Activated CD4-positive, alpha-beta T cell treated with anti-CD3 and anti-CD28 coated beads, Interleukin-2, amount 10 ng/mL, durations not matched to agents 24 days and 14 days (primary cell): ENCODE measurements around the gene ALDH4A1. TPM values are rescaled to one million over a fixed set of nuclear protein-coding genes. Genes with fewer than 3 reads are reported as not detected.
A peak's percentile ranks its signal among the peaks of the same experiment; 100 is the strongest.

ENCODE experiments used
- DNase-seq: peaks from one replicate; pipeline ENCODE4 v3.0.0; 2022
- H3K27ac Mint-ChIP-seq: one replicate; pipeline ENCODE4 v1.8.0; 2022; ENCODE audit warnings: mild to moderate bottlenecking, mixed read lengths
- H3K27me3 Mint-ChIP-seq: one replicate; pipeline ENCODE4 v1.8.0; 2022; ENCODE audit warnings: mixed read lengths
- H3K36me3 Mint-ChIP-seq: one replicate; pipeline ENCODE4 v1.8.0; 2022; ENCODE audit warnings: low read depth, mild to moderate bottlenecking, mixed read lengths
- H3K4me1 Mint-ChIP-seq: one replicate; pipeline ENCODE4 v1.8.0; 2021; ENCODE audit warnings: mixed read lengths
- H3K4me3 Mint-ChIP-seq: one replicate; pipeline ENCODE4 v1.8.0; 2022; ENCODE audit warnings: mild to moderate bottlenecking, moderate library complexity, mixed read lengths
- H3K9me3 Mint-ChIP-seq: one replicate; pipeline ENCODE4 v1.8.0; 2021; ENCODE audit warnings: mixed read lengths
- intact Hi-C: fragments of 100-400 bp; cut with micrococcal nuclease; formaldehyde crosslinking; loops from one replicate; pipeline ENCODE4 v1.15.1; 2023
- total RNA-seq: library from RNA; stranded (reverse); gene quantifications from 2 replicates; pipeline ENCODE4 v1.2.3, GENCODE V29; 2022

The ALDH4A1 gene, protein sequence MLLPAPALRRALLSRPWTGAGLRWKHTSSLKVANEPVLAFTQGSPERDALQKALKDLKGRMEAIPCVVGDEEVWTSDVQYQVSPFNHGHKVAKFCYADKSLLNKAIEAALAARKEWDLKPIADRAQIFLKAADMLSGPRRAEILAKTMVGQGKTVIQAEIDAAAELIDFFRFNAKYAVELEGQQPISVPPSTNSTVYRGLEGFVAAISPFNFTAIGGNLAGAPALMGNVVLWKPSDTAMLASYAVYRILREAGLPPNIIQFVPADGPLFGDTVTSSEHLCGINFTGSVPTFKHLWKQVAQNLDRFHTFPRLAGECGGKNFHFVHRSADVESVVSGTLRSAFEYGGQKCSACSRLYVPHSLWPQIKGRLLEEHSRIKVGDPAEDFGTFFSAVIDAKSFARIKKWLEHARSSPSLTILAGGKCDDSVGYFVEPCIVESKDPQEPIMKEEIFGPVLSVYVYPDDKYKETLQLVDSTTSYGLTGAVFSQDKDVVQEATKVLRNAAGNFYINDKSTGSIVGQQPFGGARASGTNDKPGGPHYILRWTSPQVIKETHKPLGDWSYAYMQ
- 2.8 and 5.2 TPM in 2 replicates for total RNA-seq

DNA sequence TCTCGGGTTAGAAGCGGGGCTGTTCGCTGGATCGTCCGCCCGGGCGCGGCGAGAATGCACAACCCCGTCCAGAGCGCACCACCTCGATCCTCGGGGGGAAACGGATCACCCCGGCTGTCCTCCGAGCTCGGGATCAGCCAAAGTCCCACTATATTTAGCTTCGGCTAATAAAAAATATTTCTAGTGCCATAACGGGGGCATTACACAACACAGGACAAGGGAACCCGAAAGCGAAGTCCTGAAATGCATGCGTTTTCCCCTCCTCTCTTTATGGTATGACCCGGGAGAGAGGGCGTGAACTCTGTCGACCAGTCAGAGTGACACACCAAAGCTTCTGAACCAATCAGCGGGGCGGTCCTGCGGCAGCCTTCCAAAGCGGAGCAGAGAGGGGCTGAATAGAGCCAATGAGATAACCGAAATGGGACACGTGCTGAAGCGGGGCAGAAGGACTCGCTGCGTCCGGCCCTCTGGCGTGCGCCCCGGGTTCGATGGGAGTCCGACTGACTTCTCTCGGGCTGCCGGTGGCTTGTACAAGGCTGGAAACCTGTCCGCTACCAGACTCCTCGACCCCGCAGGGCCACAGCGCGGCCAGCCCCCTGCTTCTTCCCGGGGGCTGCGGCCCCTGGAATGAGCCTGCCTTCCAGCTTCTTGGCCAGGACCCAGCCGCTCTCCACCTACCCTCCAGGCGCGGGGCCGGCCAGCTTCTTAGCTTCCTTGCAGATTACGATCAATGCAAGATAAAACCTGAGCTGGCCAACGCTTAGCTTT, at the start of gene ALDH4A1:
Gene ALDH4A1 (minus strand): TSS at position 33 of the 768 bp plus-strand sequence. CDS start 32 bp downstream, at position 1.
- intact Hi-C loops: loop anchor here (1.0 to 2.0 kb wide), 3 partner anchors 24 to 172 kb away; partner anchors contain the start of gene IFFO2
- DNase-seq: peak; percentile 98
- H3K9me3 Mint-ChIP-seq: no peaks in the 10 kb centered on the region
- H3K36me3 Mint-ChIP-seq: peaks cover 12% of the 10 kb centered on the region
- H3K27ac Mint-ChIP-seq: peak within 1 kb of the TSS; percentile 97
- peak within 1 kb of the TSS; percentile 96 for H3K4me3 Mint-ChIP-seq
- H3K4me1 Mint-ChIP-seq: peaks cover 27% of the 10 kb centered on the region
- H3K27me3 Mint-ChIP-seq: no peaks in the 10 kb centered on the region

GRCh38 chr1:18951818-18952391, 49.5 kb upstream of the ALDH4A1 start:
- peaks cover 26% of the 10 kb centered on the region for H3K36me3 Mint-ChIP-seq
- no peaks in the 10 kb centered on the region for H3K27me3 Mint-ChIP-seq
- intact Hi-C loops: loop anchor here (1.0 to 5.0 kb wide), 3 partner anchors 26 to 255 kb away; no protein-coding TSS in a partner anchor
- no peaks in the 10 kb centered on the region for H3K9me3 Mint-ChIP-seq
- H3K4me1 Mint-ChIP-seq: peaks cover 80% of the 10 kb centered on the region
- H3K27ac Mint-ChIP-seq: peak overlapping the region; percentile 98
- peak; percentile 97 for DNase-seq
- peak overlapping the region; percentile 78 for H3K4me3 Mint-ChIP-seq

DNA sequence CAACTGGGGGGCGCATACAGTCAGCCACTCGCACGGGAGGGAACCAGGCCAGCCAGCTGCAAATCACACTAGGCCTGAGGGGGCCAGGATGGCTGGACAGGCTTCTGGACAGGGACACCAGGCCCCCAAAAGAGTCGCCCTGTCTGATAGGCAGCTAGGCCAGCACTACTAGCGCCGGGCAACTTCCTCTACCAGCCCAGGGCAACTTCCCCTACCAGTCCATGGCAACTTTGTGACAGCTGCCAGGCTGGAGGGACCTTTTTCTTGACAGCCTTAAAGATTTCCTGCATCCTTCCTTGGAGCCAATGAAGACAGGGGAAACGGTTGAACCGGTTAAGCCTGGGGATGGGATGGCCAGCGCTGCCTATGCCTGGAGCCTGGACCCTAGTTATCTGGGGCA, 49.1 kb upstream of the ALDH4A1 start:
- peaks cover 26% of the 10 kb centered on the region for H3K36me3 Mint-ChIP-seq
- H3K4me1 Mint-ChIP-seq: peaks cover 82% of the 10 kb centered on the region
- intact Hi-C loops: loop anchor here (5.0 kb wide), 1 partner anchor 256 kb away; no protein-coding TSS in a partner anchor
- H3K9me3 Mint-ChIP-seq: no peaks in the 10 kb centered on the region
- peak overlapping the region; percentile 98 for H3K27ac Mint-ChIP-seq
- H3K4me3 Mint-ChIP-seq: peak overlapping the region; percentile 78
- DNase-seq: no peak
- no peaks in the 10 kb centered on the region for H3K27me3 Mint-ChIP-seq

DNA sequence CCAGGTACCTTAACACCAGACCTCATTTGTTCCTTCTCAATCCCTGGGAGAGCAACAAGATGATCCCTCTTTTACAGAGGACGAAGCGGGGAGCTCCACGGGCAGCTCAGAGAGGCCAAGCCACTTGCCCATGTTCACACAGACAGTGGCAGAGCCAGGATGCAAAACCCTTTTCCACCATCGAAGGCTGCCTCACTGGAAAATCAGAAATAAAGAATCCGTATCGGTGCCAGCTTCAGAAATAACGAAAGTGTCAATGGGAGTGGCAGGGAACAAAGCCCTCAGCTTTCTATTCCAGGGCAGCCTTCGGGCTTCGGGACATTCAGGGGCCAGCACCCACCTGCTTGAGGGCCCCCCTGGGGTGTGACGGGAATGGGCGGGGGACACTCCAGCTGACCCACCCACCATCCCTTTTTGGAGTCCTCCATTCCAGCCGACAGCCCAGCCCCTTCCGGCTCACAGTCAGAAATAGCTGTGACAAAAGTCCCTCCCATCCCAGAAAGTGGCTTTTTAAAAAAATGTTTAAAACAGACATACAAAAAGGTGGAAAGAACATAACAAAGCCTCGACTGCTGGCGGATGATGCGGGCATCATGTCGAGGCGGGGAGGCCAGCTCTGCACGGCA, 48.2 kb upstream of the ALDH4A1 start:
- Mint-ChIP-seq H3K36me3 (peaks cover 26% of the 10 kb centered on the region), H3K4me3 (peak overlapping the region; percentile 78), H3K4me1 (peaks cover 86% of the 10 kb centered on the region), H3K9me3 (no peaks in the 10 kb centered on the region), H3K27me3 (no peaks in the 10 kb centered on the region), H3K27ac (peak overlapping the region; percentile 98)
- intact Hi-C loops: loop anchor here (5.0 kb wide), 1 partner anchor 257 kb away; no protein-coding TSS in a partner anchor
- DNase-seq: peak; percentile 84

DNA sequence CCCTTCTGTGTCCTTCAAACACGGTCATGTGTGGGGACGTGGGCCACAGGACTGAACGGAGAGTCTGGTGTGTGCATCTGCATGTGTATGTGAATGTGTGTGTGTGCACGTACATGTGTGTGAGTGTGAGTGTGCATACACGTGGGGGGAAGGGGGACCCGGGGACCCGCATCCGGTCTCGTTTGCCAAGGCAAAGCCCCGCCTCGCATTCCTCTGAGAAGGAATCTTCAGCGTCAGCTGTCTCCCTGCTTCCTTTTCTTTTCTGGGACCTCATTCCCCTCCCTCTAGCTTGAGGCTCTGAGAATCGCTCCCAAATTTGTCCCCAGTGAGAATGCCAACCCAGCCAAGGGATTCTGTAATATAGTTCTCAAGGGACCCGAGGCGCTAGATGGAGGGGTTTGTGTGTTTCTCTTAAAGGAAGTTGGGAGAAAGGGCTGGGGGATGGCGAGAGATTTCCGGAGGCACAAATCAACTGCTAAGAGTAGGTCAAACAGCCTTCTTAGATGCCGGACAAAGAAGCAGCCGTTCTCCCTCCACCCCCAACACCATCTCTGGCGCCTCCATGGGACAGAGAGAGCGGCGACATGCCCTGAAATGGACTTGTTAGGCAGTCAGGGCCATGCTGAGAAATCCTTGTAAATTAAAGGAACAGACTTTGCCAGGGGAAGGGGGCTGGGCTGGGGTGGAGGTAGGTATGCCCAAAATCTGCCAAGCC, 47.5 kb upstream of the ALDH4A1 start:
- Mint-ChIP-seq H3K27ac (peak overlapping the region; percentile 98), H3K4me1 (peaks cover 90% of the 10 kb centered on the region), H3K36me3 (peaks cover 26% of the 10 kb centered on the region), H3K4me3 (peak overlapping the region; percentile 78), H3K9me3 (no peaks in the 10 kb centered on the region), H3K27me3 (no peaks in the 10 kb centered on the region)
- intact Hi-C loops: loop anchor here (5.0 kb wide), 1 partner anchor 257 kb away; no protein-coding TSS in a partner anchor
- DNase-seq: peak; percentile 76

GRCh38 chr1:18948913-18949685, 46.7 kb upstream of the ALDH4A1 start:
- no peak for DNase-seq
- Mint-ChIP-seq H3K4me1 (peaks cover 85% of the 10 kb centered on the region), H3K4me3 (peak overlapping the region; percentile 78), H3K27me3 (no peaks in the 10 kb centered on the region), H3K9me3 (no peaks in the 10 kb centered on the region), H3K36me3 (peaks cover 18% of the 10 kb centered on the region), H3K27ac (peak overlapping the region; percentile 98)
- intact Hi-C loops: no loop called here

- intact Hi-C loops: no loop called here
- Mint-ChIP-seq H3K4me3 (peak overlapping the region; percentile 78), H3K9me3 (no peaks in the 10 kb centered on the region), H3K27me3 (no peaks in the 10 kb centered on the region), H3K36me3 (peaks cover 14% of the 10 kb centered on the region), H3K4me1 (peaks cover 82% of the 10 kb centered on the region), H3K27ac (peak overlapping the region; percentile 70)
- DNase-seq: peak; percentile 79
Measured at GRCh38 chr1:18948048-18948912, 45.9 kb upstream of the ALDH4A1 start.

- no peak overlapping the region for H3K4me3 Mint-ChIP-seq
- peaks cover 10% of the 10 kb centered on the region for H3K36me3 Mint-ChIP-seq
- peak overlapping the region; percentile 70 for H3K27ac Mint-ChIP-seq
- H3K4me1 Mint-ChIP-seq: peaks cover 75% of the 10 kb centered on the region
- no peaks in the 10 kb centered on the region for H3K9me3 Mint-ChIP-seq
- intact Hi-C loops: no loop called here
- H3K27me3 Mint-ChIP-seq: no peaks in the 10 kb centered on the region
- DNase-seq: no peak
Measured at GRCh38 chr1:18947570-18947969, 45.2 kb upstream of the ALDH4A1 start.

DNA sequence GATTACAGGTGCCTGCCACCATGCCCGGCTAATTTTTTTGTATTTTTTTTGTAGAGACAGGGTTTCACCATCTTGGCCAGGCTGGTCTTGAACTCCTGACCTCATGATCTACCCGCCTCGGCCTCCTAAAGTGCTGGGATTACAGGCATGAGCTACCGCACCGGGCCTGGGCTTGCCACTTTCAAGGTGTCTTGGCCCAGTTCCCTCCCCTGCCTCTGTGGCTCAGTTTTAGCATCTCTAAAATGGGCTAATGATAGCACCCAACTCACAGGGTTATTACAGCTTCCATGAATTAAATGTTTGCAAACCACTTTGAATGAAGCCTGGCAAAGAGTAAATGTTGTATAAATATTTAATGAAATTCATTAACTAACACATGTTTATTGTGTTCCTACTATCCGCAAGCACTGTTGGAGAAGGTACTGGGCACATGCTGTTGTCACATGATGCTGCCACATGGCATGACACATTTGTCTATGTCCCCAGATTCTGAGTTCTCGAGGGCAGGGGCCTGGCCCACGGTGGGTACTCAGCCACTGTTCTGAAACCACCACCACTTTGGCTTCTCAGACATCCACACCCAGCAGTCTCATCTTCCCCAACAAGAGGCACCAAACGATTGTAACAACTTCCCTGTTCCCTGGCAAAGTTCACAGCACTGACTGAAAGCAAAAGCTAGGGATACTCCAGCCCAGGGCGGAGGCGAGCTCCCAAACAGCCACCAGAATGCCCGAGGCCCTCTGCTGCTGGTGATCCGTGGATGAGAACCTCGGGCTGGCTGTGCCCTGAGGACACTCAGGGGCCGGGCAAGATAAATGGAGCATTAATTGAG, 44.4 kb upstream of the ALDH4A1 start:
- H3K4me3 Mint-ChIP-seq: no peak overlapping the region
- H3K27me3 Mint-ChIP-seq: no peaks in the 10 kb centered on the region
- no peak for DNase-seq
- peaks cover 4% of the 10 kb centered on the region for H3K36me3 Mint-ChIP-seq
- no peaks in the 10 kb centered on the region for H3K9me3 Mint-ChIP-seq
- H3K4me1 Mint-ChIP-seq: peaks cover 68% of the 10 kb centered on the region
- peak overlapping the region; percentile 70 for H3K27ac Mint-ChIP-seq
- intact Hi-C loops: no loop called here

DNA sequence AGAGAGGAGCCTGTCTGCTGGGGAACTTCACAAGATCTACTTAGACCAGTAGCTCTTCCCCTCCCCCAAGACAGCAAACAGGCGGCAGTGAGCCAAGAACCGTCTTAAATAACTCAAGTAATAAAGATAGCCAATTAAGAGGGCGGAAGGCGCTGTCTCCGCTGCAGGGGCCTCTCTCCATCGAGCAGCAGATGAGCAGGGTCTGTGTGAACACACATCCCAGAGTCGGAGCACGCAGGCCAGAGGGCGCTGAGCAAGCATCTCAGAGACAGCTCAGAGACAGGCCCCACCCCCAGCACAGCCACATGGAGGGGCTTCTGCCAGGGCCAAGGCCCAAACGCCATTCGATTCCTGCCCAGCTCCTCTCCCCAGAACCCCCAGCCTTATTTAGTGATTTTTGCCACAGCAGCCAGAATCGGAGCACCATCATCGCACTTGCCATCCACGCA, 43.1 kb upstream of the ALDH4A1 start:
- intact Hi-C loops: no loop called here
- Mint-ChIP-seq H3K27me3 (no peaks in the 10 kb centered on the region), H3K4me1 (peaks cover 61% of the 10 kb centered on the region), H3K27ac (peak overlapping the region; percentile 80), H3K4me3 (no peak overlapping the region), H3K9me3 (no peaks in the 10 kb centered on the region), H3K36me3 (peaks cover 5% of the 10 kb centered on the region)
- DNase-seq: no peak

- no peaks in the 10 kb centered on the region for H3K9me3 Mint-ChIP-seq
- no peak for DNase-seq
- no peaks in the 10 kb centered on the region for H3K27me3 Mint-ChIP-seq
- intact Hi-C loops: no loop called here
- H3K4me3 Mint-ChIP-seq: no peak overlapping the region
- peaks cover 59% of the 10 kb centered on the region for H3K4me1 Mint-ChIP-seq
- H3K27ac Mint-ChIP-seq: peak overlapping the region; percentile 80
- H3K36me3 Mint-ChIP-seq: peaks cover 6% of the 10 kb centered on the region
Measured at GRCh38 chr1:18944810-18945209, 42.5 kb upstream of the ALDH4A1 start.
